Measurements from ENCODE around the gene CDK19. TPM values are rescaled to one million over a fixed set of nuclear protein-coding genes. Genes with fewer than 3 reads are reported as not detected.

The CDK19 gene
- 10.6 to 11.7 TPM (median 10.7 TPM) in 3 replicates for total RNA-seq (2021)
- percentile 68 among the genes with signal in this experiment for Bru-seq, nascent RNA
- long read RNA-seq, experiment 1, full-length matches to known transcripts, result 10 of 23 reads
- long read RNA-seq, experiment 1, partial matches to known transcripts, result 2 of 23 reads
- long read RNA-seq, experiment 1, other reads (novel, unspliced or antisense), result 11 of 23 reads
- long read RNA-seq, experiment 2, full-length matches to known transcripts, result 4 of 15 reads
- long read RNA-seq, experiment 2, partial matches to known transcripts, result 0 of 15 reads
- long read RNA-seq, experiment 2, other reads (novel, unspliced or antisense), result 11 of 15 reads
- long read RNA-seq, experiment 3, partial matches to known transcripts, result 0 of 2 reads
- long read RNA-seq, experiment 3, other reads (novel, unspliced or antisense), result 0 of 2 reads

GRCh38 chr6:110815411-110816409 lies at the start of gene CDK19:
Gene CDK19, minus strand, starts transcription at chr6:110815469. Its CDS starts 333 bp downstream, at chr6:110815136.
- ATAC-seq, result peak; percentile 84
- H3K27ac Mint-ChIP-seq, result peak within 1 kb of the TSS; percentile 99
- H3K4me1 Mint-ChIP-seq, result peaks cover 20% of the 10 kb centered on the region
- CTCF ChIA-PET, result interaction anchor here (0.6 to 2.9 kb wide), 10 partner anchors 15 to 444 kb away, joined by 3 to 27 read pairs (median 4); partner anchors contain the start of gene AMD1
- H3K36me3 Mint-ChIP-seq, result no peaks in the 10 kb centered on the region
- H3K4me3 Mint-ChIP-seq, result peak within 1 kb of the TSS; percentile 97
- POLR2A ChIA-PET, result interaction anchor here (0.7 to 4.7 kb wide), 16 partner anchors 20 to 218 kb away, joined by 3 to 146 read pairs (median 4); partner anchors contain the start of genes AMD1 and GTF3C6
- H3K9me3 Mint-ChIP-seq, result no peaks in the 10 kb centered on the region
- DNase-seq (ENCODE audit: low spot score), result peak; percentile 98
- no peaks in the 10 kb centered on the region for H3K27me3 Mint-ChIP-seq (ENCODE audit: low read depth)
- TF ChIP-seq ZNF281 (CRISPR knock-in tag; IDR thresholded peaks at IDR 0.05) (peak; percentile 96), ZNF138 (CRISPR knock-in tag; conservative IDR thresholded peaks at IDR 0.05) (no peak), ZNF423 (CRISPR knock-in tag; IDR thresholded peaks at IDR 0.05) (no peak), FOXK1 (CRISPR knock-in tag; IDR thresholded peaks at IDR 0.05) (peak; percentile 81), FOXJ3 (CRISPR knock-in tag; IDR thresholded peaks at IDR 0.05; ENCODE audit: borderline replicate concordance) (no peak), CREB1 (CRISPR knock-in tag; IDR thresholded peaks at IDR 0.05) (peak; percentile 74; the same call in 1 of the 2 replicates), JUN (CRISPR knock-in tag; IDR thresholded peaks at IDR 0.05) (no peak), GTF2I (CRISPR knock-in tag; conservative IDR thresholded peaks at IDR 0.05) (no peak), ETV6 (CRISPR knock-in tag; IDR thresholded peaks at IDR 0.05) (peak; percentile 65; the same call in 1 of the 2 replicates), ZNF317 (CRISPR knock-in tag; IDR thresholded peaks at IDR 0.05; ENCODE audit: borderline replicate concordance, low read depth) (no peak), TCF7 (CRISPR knock-in tag; IDR thresholded peaks at IDR 0.05; ENCODE audit: low read depth) (0 out of 2 replicates have a peak, but pooled peaks have one; percentile 10), SOX15 (CRISPR knock-in tag; IDR thresholded peaks at IDR 0.05) (no peak), ZBTB43 (CRISPR knock-in tag; IDR thresholded peaks at IDR 0.05) (0 out of 2 replicates have a peak, but pooled peaks have one; percentile 21), ELF4 (CRISPR knock-in tag; IDR thresholded peaks at IDR 0.05; ENCODE audit: low read depth) (no peak), PRRX2 (CRISPR knock-in tag; IDR thresholded peaks at IDR 0.05) (no peak), MAX (CRISPR knock-in tag; IDR thresholded peaks at IDR 0.05) (peak; percentile 78), NFYB (CRISPR knock-in tag; conservative IDR thresholded peaks at IDR 0.05; ENCODE audit: low read depth) (peak; percentile 77), ZMAT4 (CRISPR knock-in tag; IDR thresholded peaks at IDR 0.05) (no peak), FOXP4 (CRISPR knock-in tag; IDR thresholded peaks at IDR 0.05) (0 out of 2 replicates have a peak, but pooled peaks have one; percentile 41), SP1 (CRISPR knock-in tag; conservative IDR thresholded peaks at IDR 0.05) (peak; percentile 91), ZNF532 (CRISPR knock-in tag; IDR thresholded peaks at IDR 0.05; ENCODE audit: borderline replicate concordance) (0 out of 2 replicates have a peak, but pooled peaks have one; percentile 9), ZNF121 (CRISPR knock-in tag; IDR thresholded peaks at IDR 0.05) (no peak), GABPB1 (CRISPR knock-in tag; IDR thresholded peaks at IDR 0.05) (peak; percentile 74), GRHL2 (CRISPR knock-in tag; IDR thresholded peaks at IDR 0.05; ENCODE audit: insufficient replicate concordance, severe bottlenecking) (no peak)

Measured in WTC11 (cell line).